ENCODE measurements around the gene SMYD3.
"Not testable (repeated sequence)": the region's sequence is repeated elsewhere in the genome, so short reads cannot be mapped to it uniquely, and the experiment has no call there.

Gene SMYD3

GRCh38 chr1:246343251-246343650, 163.8 kb downstream of the SMYD3 start:
- no peak for DNase-seq

DNA sequence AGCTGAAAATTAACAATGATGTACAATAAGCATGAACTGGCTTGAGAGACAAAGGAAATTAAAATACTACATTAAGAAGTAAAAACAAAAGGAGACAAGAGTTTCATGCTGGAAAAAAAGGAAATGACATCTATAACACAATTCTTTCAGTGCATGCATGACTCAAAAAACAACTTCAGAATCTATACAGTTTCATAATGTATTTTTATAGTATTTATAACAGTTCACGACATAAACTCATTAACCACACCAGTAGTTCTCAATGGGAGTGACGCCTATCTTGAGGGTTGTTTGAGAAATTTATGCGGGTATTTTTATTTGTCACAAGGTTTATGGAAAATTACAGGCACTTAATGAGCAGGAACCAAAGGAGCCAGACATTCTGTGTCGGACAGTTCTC, 168.5 kb downstream of the SMYD3 start:
- no peak for DNase-seq

GRCh38 chr1:246338098-246338497, 169.0 kb downstream of the SMYD3 start:
- no peak for DNase-seq

DNA sequence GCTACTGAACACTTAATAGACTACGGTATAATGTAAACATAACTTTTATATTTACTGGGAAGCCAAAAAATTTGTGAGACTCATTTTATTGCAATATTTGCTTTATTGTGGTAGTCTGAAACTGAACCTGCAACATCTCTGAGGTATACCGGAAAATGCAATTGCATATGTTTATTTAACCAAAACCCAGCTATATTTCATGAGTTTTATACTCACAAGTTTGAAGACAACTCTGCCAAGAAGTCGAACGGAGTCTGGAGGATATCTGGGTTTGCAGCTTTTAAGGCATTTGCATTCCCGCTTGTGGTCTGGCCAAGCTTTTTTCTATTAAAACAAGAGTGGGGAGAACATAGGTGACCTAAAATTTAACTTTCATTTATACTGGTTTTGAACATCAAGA, 171.9 kb downstream of the SMYD3 start:
- DNase-seq = no peak

DNA sequence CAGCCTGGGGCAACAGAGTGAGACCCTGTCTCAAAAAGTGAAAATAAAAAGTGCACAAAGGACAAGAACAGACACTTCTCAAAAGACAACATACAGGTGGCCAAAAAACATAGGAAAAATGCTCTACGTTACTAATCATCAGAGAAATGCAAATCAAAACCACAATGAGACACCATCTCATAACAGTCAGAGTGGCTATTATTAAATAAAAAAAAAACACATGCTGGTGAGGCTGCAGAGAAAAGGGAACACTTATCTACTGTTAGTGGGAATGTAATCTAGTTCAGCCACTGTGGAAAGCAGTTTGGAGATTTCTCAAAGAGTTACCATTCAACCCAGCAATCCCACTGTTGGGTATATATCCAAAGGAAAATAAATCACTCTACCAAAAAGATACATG, 173.2 kb downstream of the SMYD3 start:
- DNase-seq = no peak

DNA sequence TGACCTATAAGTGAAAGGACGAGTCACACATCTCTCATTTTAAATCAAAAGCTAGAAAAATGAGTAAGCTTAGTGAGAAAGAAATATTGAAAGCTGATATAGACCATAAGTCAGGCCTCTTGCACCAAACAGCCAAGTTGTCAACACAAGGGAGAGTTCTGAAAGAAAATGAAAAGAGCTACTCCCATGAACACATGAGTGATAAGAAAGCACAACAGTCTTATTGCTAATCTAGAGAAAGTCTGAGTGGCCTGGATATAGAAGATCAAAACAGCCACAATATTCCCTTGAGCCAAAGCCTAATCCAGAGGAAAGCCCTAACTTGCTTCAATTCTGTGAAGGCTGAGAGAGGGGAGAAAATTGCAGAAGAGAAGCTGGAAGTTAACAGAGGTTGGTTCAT, 175.0 kb downstream of the SMYD3 start:
- DNase-seq = no peak

- no peak for DNase-seq
Measured at GRCh38 chr1:246329900-246330299, 177.2 kb downstream of the SMYD3 start.

DNA sequence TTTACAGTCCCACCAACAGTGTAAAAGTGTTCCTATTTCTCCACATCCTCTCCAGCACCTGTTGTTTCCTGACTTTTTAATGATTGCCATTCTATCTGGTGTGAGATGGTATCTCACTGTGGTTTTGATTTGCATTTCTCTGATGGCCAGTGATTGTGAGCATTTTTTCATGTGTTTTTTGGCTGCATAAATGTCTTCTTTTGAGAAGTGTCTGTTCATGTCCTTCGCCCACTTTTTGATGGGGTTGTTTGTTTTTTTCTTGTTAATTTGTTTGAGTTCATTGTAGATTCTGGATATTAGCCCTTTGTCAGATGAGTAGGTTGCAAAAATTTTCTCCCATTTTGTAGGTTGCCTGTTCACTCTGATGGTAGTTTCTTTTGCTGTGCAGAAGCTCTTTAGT, 177.8 kb downstream of the SMYD3 start:
- not testable (repeated sequence) for DNase-seq

- no peak for DNase-seq
Measured at GRCh38 chr1:246324711-246325110, 182.4 kb downstream of the SMYD3 start.

DNA sequence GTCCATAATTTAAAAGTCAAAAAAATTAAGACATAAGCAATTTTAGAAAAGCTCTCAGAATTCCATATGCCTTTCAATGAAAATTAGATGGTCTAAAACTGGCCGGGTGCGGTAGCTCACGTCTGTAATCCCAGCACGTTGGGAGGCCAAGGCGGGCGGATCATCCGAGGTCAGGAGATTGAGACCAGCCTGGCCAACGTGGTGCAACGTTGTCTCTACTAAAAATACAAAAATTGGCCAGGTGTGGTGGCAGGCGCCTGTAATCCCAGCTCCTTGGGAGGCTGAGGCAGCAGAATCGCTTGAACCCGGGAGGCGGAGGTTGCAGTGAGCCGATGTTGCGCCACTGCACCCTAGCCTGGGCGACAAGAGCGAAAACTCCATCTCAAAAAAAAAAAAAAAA, 183.0 kb downstream of the SMYD3 start:
- DNase-seq = not testable (repeated sequence)

GRCh38 chr1:246320286-246320685, 186.8 kb downstream of the SMYD3 start:
- no peak for DNase-seq

DNA sequence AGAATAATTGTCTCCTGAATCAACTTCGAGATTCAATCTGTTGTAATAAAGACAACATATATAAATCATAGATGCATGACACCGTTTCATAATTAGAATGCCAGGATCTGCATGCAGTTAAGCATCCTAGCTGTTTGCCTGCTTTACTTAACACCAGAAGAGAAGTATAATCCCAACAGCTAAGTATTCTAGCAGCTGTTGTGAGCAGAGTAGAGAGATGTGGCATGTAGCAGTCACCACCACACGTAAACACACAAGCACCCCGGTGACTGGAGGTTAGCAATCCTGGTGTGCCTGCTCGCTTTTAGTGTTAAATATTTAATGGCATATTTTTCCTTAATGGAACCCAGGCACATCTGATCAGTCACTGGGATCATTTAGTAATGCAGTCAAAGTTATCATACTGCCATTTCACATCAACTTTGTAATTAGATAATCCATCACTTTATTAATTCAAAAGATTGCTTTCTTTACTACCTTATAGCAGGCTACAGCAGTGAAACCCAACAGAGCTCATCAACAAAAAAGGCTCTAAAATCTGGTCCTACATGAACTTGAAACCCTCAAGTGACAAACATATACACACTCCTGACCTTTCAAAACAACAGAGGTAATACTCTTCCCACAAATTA, 187.9 kb downstream of the SMYD3 start:
- peak; percentile 64 for DNase-seq

GRCh38 chr1:246318622-246319021, 188.5 kb downstream of the SMYD3 start:
- no peak for DNase-seq

DNA sequence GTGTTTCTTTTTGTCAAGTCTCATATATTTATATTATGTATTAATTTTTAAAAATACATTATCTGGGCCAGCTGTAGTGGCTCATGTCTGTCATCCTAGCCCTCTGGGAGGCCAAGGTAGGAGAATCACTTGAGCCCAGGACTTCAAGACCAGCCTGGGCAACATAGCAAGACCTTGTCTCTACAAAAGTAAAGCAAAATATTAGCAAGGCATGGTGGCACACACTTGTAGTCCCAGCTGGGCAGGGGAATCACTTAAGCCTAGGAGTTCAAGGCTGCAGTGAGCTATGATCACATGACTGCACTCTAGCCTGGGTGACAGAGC, 189.1 kb downstream of the SMYD3 start:
- no peak for DNase-seq

- DNase-seq = peak; percentile 47
Measured at GRCh38 chr1:246317332-246318035, 189.6 kb downstream of the SMYD3 start.

DNA sequence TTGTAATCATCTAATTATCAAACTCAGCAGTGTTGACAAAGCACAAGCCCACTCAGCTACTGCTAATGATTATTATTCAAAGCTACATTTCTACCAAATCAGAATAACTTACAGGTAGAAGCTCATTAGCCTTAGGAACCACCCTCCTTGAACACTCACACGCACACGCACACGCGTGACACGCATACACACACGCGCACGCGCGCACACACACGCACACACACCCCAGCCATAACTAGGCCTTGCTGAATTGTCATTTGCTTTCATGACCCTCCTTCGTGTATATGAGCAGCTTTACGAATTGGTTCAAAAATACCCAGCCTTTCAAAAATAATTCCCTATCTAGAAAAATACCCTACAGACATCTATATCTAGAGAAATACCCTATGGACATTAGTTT, 195.6 kb downstream of the SMYD3 start:
- no peak for DNase-seq

DNA sequence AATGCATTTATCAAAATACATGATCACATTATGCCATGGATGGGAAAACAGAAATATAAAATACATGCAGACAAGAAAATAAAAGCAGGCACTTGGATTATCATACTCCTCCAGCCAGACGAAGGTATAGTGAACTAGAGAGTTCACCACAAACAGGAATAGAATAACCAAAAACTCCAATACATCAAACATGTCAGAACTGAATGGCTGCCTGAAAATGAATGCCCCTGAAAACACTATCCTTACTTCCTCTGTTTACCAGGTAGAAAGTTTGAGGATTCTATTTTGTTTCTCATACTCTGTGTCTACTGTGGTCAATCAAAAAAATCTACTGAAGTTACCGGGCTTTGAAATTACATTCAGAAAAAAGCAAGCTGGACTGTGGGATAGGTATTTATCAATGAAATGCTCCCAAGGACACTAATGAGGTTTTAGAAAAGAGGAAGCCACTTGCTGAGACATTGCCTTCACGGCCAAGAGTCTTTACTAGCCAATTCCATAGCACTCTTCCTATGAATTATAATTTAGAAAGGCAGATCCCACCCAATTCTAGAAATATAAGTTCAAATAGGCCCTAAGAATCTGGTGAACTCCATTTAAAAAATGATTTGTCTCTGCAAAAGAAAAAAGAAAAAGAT, 197.7 kb downstream of the SMYD3 start:
- no peak for DNase-seq

GRCh38 chr1:246308533-246309075, 198.5 kb downstream of the SMYD3 start:
- DNase-seq = peak; percentile 93

GRCh38 chr1:246306415-246307037, 200.6 kb downstream of the SMYD3 start:
- no peak for DNase-seq

DNA sequence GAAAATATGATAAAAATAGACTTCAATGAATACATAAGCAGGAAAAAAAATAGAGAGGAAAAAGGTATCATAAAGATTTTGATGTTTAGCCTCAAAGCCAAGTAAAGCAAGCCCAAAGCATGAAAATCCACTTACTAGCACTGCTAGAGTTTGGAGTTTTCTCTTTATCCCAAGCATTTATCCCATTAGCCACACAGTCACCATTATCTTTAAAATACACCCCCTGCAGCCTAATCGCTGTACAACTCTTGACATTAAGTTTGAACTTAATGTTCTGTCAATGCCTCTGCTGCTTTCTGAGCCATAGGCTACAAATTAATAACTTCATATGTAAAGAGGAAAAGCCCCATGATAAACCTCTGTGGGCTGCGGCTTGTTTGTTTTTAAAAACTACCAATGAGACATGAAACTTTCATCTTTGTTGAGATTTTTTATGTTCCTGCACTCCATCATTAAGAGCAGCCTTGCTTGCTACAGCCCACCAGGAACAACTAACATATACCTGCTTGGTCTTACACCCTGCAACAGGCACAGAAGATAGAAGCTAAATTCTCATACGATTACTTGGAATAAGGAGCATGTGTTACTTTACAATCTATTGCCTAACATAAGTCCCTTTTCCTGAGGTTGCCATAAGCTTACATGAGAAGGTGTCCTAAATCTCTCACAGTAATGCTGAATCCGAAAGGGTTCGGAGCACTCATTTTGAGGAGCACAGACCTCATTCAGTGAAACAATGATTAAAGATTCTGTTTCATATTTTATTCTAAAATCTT, 202.4 kb downstream of the SMYD3 start:
- DNase-seq = no peak

DNA sequence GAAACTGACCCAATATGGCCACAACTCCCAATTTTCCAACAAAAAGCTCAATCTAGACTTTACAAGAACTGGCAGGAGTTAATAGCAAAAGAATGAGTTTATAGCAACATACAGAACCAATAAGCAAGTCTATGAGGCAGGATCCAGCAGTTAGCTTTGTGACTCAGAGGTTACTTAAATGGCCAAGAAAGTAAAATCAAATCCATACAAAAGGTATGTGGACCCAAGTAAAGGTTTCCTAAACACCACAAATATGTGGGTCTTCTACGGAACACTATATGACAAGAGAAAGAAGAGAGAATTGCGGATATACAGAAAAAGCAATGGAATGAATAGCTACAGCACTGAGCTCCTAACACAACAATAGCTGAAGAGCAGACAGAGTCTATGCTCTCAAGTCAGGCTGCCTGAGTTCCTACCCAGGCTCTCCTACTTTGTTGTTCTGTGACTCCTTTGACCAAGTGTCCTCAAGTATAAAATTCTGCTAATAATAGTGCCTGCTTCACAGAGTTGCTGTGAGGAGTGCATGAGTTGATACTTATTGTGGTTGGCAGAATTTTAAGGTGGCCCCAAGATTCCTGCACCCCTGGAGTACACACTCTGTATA, 204.3 kb downstream of the SMYD3 start:
- DNase-seq = no peak

DNA sequence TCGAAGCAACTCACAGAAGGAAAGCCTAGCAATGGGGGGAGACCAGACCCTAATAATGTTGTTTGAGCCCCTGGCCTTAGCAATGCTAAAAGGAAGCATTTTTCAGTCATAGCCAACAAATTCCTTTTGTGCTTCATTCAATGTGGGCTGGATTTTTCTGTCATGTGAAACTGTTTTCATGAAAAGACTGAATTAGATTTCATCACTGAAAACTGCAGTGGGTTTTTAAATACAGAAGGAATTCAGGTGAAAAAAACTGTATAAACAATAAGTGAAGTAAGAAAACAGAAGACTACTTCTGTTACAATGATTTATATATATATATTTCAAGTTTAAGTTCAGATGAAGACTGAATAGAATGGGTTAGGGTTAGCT, 204.8 kb downstream of the SMYD3 start:
- no peak for DNase-seq

All from NCI-H1694 treated with DMSO at 0.1 percent for 48 hours (cell line).